GM10248 (cell line): ENCODE results near the gene ALKBH3.

Experiments used
- CTCF ChIA-PET: fragments of 300-600 bp; sonication (Branson Sonifier 250); formaldehyde crosslinking; extraction: SDS; loops from one replicate; lab custom pipeline; 2021; ENCODE audit warnings: antibody characterized with exemption; lab: Yijun Ruan, JAX
- POLR2A ChIA-PET: fragments of 350-650 bp; sonication (Branson Sonifier 250); formaldehyde crosslinking; extraction: SDS; loops from one replicate; lab custom pipeline; 2020; ENCODE audit warnings: antibody characterized with exemption; lab: Yijun Ruan, JAX
- DNase-seq: peaks from one replicate; pipeline ENCODE4 v3.0.0; 2012; ENCODE audit errors: extremely low spot score
- CTCF ChIP-seq: IDR thresholded peaks from 2 replicates; pipeline ENCODE4 v1.5.1; 2012; ENCODE audit warnings: mild to moderate bottlenecking, low read depth; ENCODE audit errors: extremely low read depth, missing control alignments, control extremely low read depth

ALKBH3 gene

DNA sequence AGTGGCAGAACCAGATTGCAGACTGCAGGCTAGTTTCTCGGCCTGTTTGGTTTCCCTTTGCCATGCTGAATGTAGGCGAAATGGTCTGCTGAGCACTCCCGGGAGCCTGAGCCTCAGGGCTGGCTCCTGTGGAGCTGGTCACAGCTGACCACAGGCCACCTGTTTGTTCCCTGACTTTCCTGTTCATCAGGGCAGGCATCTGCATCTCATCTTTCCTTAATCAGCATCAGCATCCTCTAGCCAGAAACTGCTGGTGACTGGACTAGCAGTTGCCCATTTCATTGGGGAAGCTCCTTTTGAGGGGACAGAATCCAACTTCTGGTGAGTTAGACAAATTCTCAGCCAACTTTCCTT lies 41.6 kb downstream of the ALKBH3 start:
- TF ChIP-seq CTCF, result no peak
- DNase-seq, result no peak
- ChIA-PET CTCF (interaction anchor here (0.9 to 2.0 kb wide), 4 partner anchors 11 to 32 kb away, joined by 3 to 5 read pairs (median 3); no protein-coding TSS in a partner anchor), POLR2A (no interaction called here)

- TF ChIP-seq CTCF, result no peak
- no peak for DNase-seq
- CTCF ChIA-PET, result interaction anchor here (0.7 to 2.0 kb wide), 7 partner anchors 10 to 71 kb away, joined by 3 to 5 read pairs (median 3); no protein-coding TSS in a partner anchor
- POLR2A ChIA-PET, result no interaction called here
These were observed 42.2 kb downstream of the ALKBH3 start for GRCh38 chr11:43922744-43923405.

GRCh38 chr11:43923406-43924111 lies 42.9 kb downstream of the ALKBH3 start:
- no peak for TF ChIP-seq CTCF
- POLR2A ChIA-PET, result no interaction called here
- CTCF ChIA-PET, result interaction anchor here (0.7 to 2.0 kb wide), 5 partner anchors 10 to 72 kb away, joined by 3 to 5 read pairs (median 3); no protein-coding TSS in a partner anchor
- no peak for DNase-seq

DNA sequence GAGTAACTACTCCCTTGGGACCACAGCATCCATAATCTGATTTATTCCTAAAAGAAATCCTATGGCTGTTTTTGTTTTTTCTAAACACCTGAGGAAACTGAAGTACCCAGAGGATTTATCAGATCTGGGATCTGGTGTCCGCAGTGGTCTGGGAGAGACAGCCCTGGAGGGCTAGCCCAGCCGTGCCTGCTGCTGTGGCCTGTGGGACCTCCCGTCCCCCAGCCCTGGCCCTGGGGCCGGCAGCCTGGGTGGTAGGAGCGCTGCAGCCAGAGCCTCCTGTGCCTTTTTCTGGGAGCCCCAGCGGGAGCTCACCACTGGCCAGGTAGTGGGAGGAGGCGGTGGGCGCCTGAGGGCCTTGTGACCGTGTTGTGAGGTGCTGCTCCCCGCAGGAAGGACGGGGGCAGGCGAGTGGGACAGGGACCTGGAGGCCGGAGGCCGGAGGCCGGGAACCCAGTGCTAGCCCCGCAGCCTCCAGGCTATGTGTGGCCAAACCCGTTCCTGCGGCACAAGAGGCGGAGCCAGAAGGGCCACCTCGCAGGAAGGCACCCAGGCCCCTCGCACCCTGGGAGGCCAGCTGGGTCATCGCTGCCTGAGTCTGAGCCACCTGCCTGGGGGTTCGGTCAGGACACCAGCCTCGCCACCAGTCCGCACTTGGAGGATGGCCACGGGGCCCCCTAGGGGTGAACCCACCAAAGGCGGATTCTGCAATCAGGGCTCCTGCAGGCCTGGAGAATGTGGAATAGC lies 43.7 kb downstream of the ALKBH3 start:
- POLR2A ChIA-PET, result no interaction called here
- no peak for DNase-seq
- CTCF ChIA-PET, result interaction anchor here (1.0 to 1.5 kb wide), 3 partner anchors 21 to 73 kb away, joined by 3 read pairs; no protein-coding TSS in a partner anchor
- TF ChIP-seq CTCF, result no peak

GRCh38 chr11:43925063-43925931 lies 44.7 kb downstream of the ALKBH3 start:
- CTCF ChIA-PET, result interaction anchor here (0.8 to 1.0 kb wide), 2 partner anchors 20 to 21 kb away, joined by 3 read pairs; no protein-coding TSS in a partner anchor
- no peak for DNase-seq
- no peak for TF ChIP-seq CTCF
- POLR2A ChIA-PET, result no interaction called here
